Fibroblast of mammary gland (primary cell): Measurements from ENCODE around the gene ZNF66.
"Not testable (repeated sequence)": the region's sequence is repeated elsewhere in the genome, so short reads cannot be mapped to it uniquely, and the experiment has no call there.

Experiments used
- DNase-seq: peaks from one replicate; pipeline ENCODE4 v3.0.0-alpha.2; 2010; ENCODE audit warnings: low read depth
- H3K4me3 ChIP-seq: 2 replicates; pipeline ENCODE4 v1.5.1; 2011; ENCODE audit warnings: low read depth, mild to moderate bottlenecking, low read length, moderate library complexity; ENCODE audit not compliant: control insufficient read depth
- TF ChIP-seq, protein P1 (sequence below): conservative IDR thresholded peaks from 2 replicates; pipeline ENCODE4 v1.5.1; 2011; ENCODE audit warnings: low read depth, low read length, inconsistent platforms; ENCODE audit not compliant: control insufficient read depth, insufficient read depth

The ZNF66 gene

DNA sequence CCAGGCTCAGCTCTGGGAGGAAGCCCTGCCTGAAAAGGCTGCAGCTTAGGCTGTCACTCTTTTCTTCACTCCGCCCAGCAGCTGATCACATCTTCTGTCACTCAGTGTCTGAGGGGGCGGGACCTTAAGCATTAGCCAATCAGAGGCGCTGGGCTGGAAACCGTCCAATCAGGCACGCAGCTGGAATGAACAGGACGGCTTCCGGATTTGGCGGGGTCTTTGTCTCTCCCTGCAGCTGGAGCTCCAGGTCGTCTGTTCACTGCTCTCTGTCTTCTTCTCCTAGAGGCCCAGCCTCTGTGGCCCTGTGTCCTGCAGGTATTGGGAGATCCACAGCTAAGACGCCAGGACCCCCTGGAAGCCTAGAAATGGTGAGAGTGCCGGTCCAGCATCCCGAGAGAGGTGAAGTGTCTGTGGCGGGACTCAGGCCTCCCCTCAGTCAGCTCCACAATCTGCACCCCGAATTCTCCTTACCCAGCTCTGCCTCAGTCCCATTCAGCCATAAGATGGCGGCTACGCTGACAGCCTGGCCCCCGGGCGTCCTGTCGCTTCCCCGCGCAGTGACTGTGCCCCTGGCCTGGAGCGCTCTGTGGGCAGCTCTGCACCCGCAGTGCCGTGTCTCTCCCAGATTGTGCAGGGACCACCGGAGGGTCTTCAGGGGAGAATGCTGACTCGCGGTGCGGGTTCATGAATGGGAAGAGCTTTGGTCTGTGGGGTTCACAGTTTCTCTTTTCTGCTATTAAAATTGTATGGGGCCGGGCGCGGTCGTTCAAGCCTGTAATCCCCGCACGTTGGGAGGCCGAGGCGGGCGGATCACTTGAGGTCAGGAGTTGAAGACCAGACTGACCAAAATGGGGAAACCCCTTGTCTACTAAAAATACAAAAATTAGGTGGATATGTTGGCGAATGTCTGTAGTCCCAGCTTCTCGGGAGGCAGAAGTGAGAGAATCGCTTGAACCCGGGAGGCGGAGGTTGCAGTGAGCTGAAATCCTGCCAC, at the start of gene ZNF66:
ZNF66 (plus strand) TSS at position 222 of the 994 bp plus-strand sequence; CDS start at position 366, 144 bp downstream.
- peak within 1 kb of the TSS; percentile 85 for H3K4me3 ChIP-seq
- DNase-seq: peak; percentile 96
- TF ChIP-seq, protein P1, sequence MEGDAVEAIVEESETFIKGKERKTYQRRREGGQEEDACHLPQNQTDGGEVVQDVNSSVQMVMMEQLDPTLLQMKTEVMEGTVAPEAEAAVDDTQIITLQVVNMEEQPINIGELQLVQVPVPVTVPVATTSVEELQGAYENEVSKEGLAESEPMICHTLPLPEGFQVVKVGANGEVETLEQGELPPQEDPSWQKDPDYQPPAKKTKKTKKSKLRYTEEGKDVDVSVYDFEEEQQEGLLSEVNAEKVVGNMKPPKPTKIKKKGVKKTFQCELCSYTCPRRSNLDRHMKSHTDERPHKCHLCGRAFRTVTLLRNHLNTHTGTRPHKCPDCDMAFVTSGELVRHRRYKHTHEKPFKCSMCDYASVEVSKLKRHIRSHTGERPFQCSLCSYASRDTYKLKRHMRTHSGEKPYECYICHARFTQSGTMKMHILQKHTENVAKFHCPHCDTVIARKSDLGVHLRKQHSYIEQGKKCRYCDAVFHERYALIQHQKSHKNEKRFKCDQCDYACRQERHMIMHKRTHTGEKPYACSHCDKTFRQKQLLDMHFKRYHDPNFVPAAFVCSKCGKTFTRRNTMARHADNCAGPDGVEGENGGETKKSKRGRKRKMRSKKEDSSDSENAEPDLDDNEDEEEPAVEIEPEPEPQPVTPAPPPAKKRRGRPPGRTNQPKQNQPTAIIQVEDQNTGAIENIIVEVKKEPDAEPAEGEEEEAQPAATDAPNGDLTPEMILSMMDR: no peak

DNA sequence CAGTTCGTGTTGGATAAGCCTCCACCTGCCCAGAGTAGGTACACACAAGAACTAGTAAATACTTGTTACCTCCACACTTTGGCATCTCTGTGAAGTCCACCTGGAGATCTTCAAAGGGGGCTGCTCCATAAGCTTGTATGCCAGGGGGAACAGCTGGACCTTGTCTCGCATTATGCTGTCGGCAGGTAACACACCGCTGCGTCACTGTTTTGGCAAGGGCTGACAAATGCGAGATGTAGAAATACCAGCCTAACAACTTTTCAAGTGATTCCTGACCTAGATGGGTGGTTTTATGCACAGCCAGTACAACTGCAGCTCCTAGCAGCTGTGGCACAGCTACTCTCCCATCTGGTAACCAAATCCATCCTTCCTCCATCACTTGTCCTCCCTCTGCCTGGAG, 25.9 kb upstream of the ZNF66 start:
- not testable (repeated sequence) for DNase-seq, H3K4me3 ChIP-seq

DNA sequence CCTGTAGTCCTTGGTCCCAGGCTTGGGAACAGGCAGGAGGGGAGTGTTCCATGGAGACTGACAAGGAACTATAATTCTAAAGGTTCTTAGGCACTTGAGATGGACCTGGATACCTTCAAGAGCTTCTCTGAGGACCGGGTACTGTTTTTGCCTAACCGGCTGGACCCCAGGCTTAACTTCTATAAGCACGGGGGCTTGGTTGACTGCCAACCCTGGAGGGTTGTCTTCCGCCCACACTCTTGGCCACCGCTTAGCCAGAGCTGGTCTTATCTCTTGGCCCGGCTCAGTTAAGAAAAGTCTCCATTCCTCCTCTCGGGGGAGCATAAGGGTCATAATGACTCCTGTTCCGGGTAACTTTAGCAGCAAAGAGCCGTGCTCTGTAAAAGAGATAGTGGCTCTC, 23.8 kb upstream of the ZNF66 start:
- not testable (repeated sequence) for H3K4me3 ChIP-seq, DNase-seq

DNA sequence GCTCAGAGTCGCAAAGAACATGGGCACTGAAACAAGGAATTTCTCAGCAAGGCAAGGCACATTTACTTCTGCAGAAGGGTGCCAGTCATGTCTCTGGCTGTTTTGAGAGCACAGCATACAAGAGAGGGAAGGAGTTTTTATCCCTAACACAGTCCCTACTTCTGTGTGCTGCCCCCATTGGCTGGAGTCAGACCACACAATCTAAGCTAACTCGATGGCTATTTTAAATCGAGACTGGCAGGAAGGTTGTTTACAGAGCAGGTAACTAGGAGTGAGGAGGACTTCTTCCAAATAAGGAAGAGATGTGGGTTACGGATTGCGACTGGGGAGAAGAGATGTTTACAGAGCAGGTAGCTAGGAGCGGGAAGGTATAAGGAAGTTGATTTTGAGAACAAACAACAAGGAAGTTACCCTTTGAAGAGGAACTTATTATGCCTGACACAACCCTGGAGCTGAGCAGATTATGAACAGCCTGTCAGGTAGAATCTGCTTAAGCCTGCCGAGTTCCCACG, 6.8 kb upstream of the ZNF66 start:
- not testable (repeated sequence) for DNase-seq, H3K4me3 ChIP-seq

DNA sequence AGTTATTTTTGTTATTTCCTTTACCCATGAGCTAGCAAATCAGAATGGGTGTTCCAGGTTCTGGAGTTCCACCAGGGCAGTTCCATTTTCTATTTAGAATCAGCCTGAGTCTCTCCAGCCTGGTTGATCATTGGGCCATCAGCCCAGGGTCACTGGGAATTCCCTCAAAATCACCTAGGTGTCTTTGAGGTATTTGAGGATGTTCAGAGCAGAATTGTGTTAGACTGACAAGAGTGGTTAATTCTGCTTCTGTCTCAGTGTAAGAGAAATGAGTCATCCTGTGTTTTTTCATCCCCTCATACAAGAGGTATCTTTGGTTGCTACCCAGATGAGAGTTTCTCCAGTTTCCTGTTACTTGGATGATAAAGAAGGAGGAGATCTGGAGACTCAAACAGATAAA, 11.7 kb downstream of the ZNF66 start:
- H3K4me3 ChIP-seq: no peak overlapping the region
- DNase-seq: no peak
- TF ChIP-seq, protein P1: no peak

DNA sequence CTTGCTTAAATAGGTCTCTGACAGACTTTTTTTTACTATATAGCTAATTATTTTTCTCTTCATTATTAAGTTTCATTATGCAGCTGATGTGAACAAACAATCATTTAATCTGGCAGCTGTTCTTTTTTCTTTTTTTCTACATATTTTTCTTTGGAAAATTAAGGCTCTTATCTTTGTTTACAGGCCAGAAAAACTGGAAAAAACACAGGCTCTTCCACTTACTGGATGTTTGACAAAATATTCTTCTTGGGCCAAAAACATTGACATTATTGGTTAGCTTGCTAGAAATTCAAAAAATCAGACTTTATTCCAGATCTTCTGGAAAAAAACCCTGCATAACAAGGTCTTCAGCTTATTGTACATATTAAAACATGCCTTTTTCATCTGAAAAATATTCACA, 15.7 kb downstream of the ZNF66 start:
- TF ChIP-seq, protein P1: no peak
- no peak overlapping the region for H3K4me3 ChIP-seq
- DNase-seq: no peak

DNA sequence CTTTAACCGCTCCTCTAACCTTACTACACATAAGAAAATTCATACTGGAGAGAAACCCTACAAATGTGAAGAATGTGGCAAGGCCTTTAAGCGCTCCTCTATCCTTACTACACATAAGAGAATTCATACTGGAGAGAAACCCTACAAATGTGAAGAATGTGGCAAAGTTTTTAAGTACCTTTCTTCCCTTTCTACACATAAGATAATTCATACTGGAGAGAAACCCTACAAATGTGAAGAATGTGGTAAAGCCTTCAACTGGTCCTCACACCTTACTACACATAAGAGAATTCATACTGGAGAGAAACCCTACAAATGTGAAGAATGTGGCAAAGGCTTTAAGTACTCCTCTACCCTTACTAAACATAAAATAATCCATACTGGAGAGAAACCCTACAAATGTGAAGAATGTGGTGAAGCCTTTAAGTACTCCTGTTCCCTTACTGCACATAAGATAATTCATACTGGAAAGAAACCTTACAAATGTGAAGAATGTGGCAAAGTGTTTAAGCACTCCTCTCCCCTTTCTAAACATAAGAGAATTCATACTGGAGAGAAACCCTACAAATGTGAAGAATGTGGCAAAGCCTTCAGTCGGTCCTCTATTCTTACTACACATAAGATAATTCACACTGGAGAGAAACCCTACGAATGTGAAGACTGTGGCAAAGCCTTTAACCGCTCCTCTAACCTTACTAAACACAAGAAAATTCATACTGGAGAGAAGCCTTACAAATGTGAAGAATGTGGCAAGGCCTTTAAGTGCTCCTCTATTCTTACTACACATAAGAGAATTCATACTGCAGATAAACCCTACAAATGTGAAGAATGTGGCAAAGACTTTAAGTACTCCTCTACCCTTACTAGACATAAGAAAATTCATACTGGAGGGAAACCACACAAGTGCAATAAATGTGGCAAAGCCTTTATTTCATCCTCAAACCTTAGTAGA, 30.5 kb downstream of the ZNF66 start:
- DNase-seq, H3K4me3 ChIP-seq: not testable (repeated sequence)

DNA sequence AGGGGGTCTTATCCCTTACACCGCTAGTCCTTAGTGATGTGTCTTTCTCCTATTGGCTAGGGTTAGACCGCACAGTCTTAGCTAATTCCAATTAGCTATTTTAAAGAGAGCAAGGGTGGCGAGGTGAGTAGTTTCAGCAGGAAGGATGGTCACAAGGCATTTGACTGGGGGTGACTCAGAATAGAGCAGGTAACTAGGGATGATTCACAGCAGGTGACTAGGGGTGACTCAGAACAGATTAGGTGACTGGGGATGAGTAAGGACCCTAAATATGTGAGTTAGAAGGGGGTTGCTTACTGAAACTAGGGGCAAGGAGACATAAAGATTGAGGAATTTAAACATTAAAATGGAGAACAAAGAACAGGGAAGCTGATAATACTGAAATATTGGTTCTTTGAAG, 64.3 kb downstream of the ZNF66 start:
- TF ChIP-seq, protein P1: no peak
- DNase-seq: no peak
- no peak overlapping the region for H3K4me3 ChIP-seq
